ENCODE results near the gene TM9SF1. TPM values are rescaled to one million over a fixed set of nuclear protein-coding genes. Genes with fewer than 3 reads are reported as not detected.

Gene TM9SF1
- total RNA-seq, 1 experiment from 2014 or later, result 67.8 TPM

GRCh38 chr14:24181371-24182077 is 13.7 kb downstream of the TM9SF1 start:
- no peaks in the 10 kb centered on the region for H3K9me3 Mint-ChIP-seq (ENCODE audit: unreplicated experiment)
- POLR2A ChIA-PET, result interaction anchor here (0.7 to 2.0 kb wide), 3 partner anchors 14 to 79 kb away, joined by 3 to 12 read pairs (median 4); partner anchors contain the start of genes DCAF11, NRL and TM9SF1
- H3K4me3 Mint-ChIP-seq (ENCODE audit: unreplicated experiment), result no peak overlapping the region
- intact Hi-C loops (cut with micrococcal nuclease), result no loop called here
- CTCF ChIA-PET, result interaction anchor here (0.6 to 2.5 kb wide), 4 partner anchors 12 to 152 kb away, joined by 3 to 22 read pairs (median 4); partner anchors contain the start of genes CIDEB and IRF9
- no peaks in the 10 kb centered on the region for H3K4me1 Mint-ChIP-seq (ENCODE audit: insufficient read depth, unreplicated experiment)
- no peak overlapping the region for H3K27ac Mint-ChIP-seq (ENCODE audit: low read depth, unreplicated experiment)
- DNase-seq (ENCODE audit: unreplicated experiment), result no peak
- no peak for TF ChIP-seq CTCF (IDR thresholded peaks at IDR 0.05; ENCODE audit: unreplicated experiment)
- peaks cover 60% of the 10 kb centered on the region for H3K36me3 Mint-ChIP-seq (ENCODE audit: insufficient read depth, unreplicated experiment)
- no peaks in the 10 kb centered on the region for H3K27me3 Mint-ChIP-seq (ENCODE audit: insufficient read depth, unreplicated experiment)
- no TSS peak for BruUV-seq (replicated peaks)

GRCh38 chr14:24179961-24180796 is 15.1 kb downstream of the TM9SF1 start:
- intact Hi-C loops (cut with micrococcal nuclease), result no loop called here
- Mint-ChIP-seq H3K27me3 (ENCODE audit: insufficient read depth, unreplicated experiment) (no peaks in the 10 kb centered on the region), H3K9me3 (ENCODE audit: unreplicated experiment) (no peaks in the 10 kb centered on the region), H3K4me1 (ENCODE audit: insufficient read depth, unreplicated experiment) (no peaks in the 10 kb centered on the region), H3K27ac (ENCODE audit: low read depth, unreplicated experiment) (no peak overlapping the region), H3K4me3 (ENCODE audit: unreplicated experiment) (no peak overlapping the region), H3K36me3 (ENCODE audit: insufficient read depth, unreplicated experiment) (peaks cover 57% of the 10 kb centered on the region)
- CTCF ChIA-PET, result interaction anchor here (0.7 to 2.5 kb wide), 4 partner anchors 9 to 90 kb away, joined by 3 to 22 read pairs (median 4); partner anchors contain the start of gene IRF9
- DNase-seq (ENCODE audit: unreplicated experiment), result no peak
- POLR2A ChIA-PET, result interaction anchor here (0.5 to 2.9 kb wide), 7 partner anchors 8 to 1199 kb away, joined by 3 to 12 read pairs (median 3); partner anchors contain the start of genes DCAF11, EMC9, IPO4 and NRL
- BruUV-seq (replicated peaks), result no TSS peak
- no peak for TF ChIP-seq CTCF (IDR thresholded peaks at IDR 0.05; ENCODE audit: unreplicated experiment)

GRCh38 chr14:24179294-24179960 is 15.8 kb downstream of the TM9SF1 start:
- H3K27me3 Mint-ChIP-seq (ENCODE audit: insufficient read depth, unreplicated experiment), result no peaks in the 10 kb centered on the region
- no peak overlapping the region for H3K27ac Mint-ChIP-seq (ENCODE audit: low read depth, unreplicated experiment)
- H3K4me3 Mint-ChIP-seq (ENCODE audit: unreplicated experiment), result no peak overlapping the region
- POLR2A ChIA-PET, result interaction anchor here (0.6 to 2.9 kb wide), 6 partner anchors 9 to 38 kb away, joined by 3 to 12 read pairs (median 3); partner anchors contain the start of genes EMC9, IPO4 and TM9SF1
- peaks cover 50% of the 10 kb centered on the region for H3K36me3 Mint-ChIP-seq (ENCODE audit: insufficient read depth, unreplicated experiment)
- H3K9me3 Mint-ChIP-seq (ENCODE audit: unreplicated experiment), result no peaks in the 10 kb centered on the region
- H3K4me1 Mint-ChIP-seq (ENCODE audit: insufficient read depth, unreplicated experiment), result no peaks in the 10 kb centered on the region
- DNase-seq (ENCODE audit: unreplicated experiment), result no peak
- CTCF ChIA-PET, result interaction anchor here (0.6 to 2.5 kb wide), 5 partner anchors 10 to 253 kb away, joined by 3 to 22 read pairs (median 3); partner anchors contain the start of gene IRF9
- intact Hi-C loops (cut with micrococcal nuclease), result no loop called here
- BruUV-seq (replicated peaks), result no TSS peak
- no peak for TF ChIP-seq CTCF (IDR thresholded peaks at IDR 0.05; ENCODE audit: unreplicated experiment)

Measured in MCF 10A (cell line).